Stomach (tissue), 9 donors: ENCODE results near the gene ASTN1. TPM values are rescaled to one million over a fixed set of nuclear protein-coding genes. Genes with fewer than 3 reads are reported as not detected.

Experiments
- DNase-seq, 2 donors: peaks; one replicate each; pipeline versions ENCODE4 v3.0.0 to v3.0.0-alpha.2; 2013 to 2019
- H3K27ac ChIP-seq, 5 donors: fragments of 200-600 bp in 4 of 5; sonication (generic) in 4 of 5; one replicate each; pipeline ENCODE4 v1.5.1; 2013 to 2019; ENCODE audit warnings: mild to moderate bottlenecking in 1 of 5, moderate library complexity in 1 of 5
- H3K27me3 ChIP-seq, 3 donors: fragments of 200-600 bp; sonication (generic); one replicate each; pipeline ENCODE4 v1.5.1; 2017 to 2019; ENCODE audit warnings: mixed run types in 1 of 3
- H3K36me3 ChIP-seq, 4 donors: fragments of 200-600 bp; sonication (generic); 1 replicate in 3 of 4; 2 replicates in 1 of 4; pipeline ENCODE4 v1.5.1; 2016 to 2019
- H3K4me1 ChIP-seq, 4 donors: fragments of 200-600 bp; sonication (generic); one replicate each; pipeline ENCODE4 v1.5.1; 2016 to 2019
- H3K4me3 ChIP-seq, 4 donors: fragments of 200-600 bp; sonication (generic) in 3 of 4; one replicate each; pipeline ENCODE4 v1.5.1; 2016 to 2019; ENCODE audit warnings: mild to moderate bottlenecking in 1 of 4
- H3K9me3 ChIP-seq, 4 donors: fragments of 200-600 bp; sonication (generic); one replicate each; pipeline ENCODE4 v1.5.1; 2016 to 2019
- CTCF ChIP-seq, 7 experiments: fragments of 450-650 bp in 4 of 7; fragments of 200-600 bp in 3 of 7; sonication (generic) in 3 of 7; IDR thresholded peaks; one replicate each; pipeline ENCODE4 v1.5.1; 2016 to 2019; ENCODE audit warnings: antibody characterized with exemption in 7 of 7, control low read depth in 2 of 7, mild to moderate bottlenecking in 1 of 7
- EP300 ChIP-seq: sonication (generic); formaldehyde crosslinking; IDR thresholded peaks from one replicate; pipeline ENCODE4 v1.6.1; 2017; ENCODE audit warnings: antibody characterized with exemption
- POLR2A ChIP-seq, 4 donors: fragments of 450-650 bp; IDR thresholded peaks; one replicate each; pipeline ENCODE4 v1.6.1; 2016; ENCODE audit warnings: antibody characterized with exemption in 4 of 4, control low read depth in 2 of 4, mild to moderate bottlenecking in 1 of 4, moderate library complexity in 1 of 4
- POLR2AphosphoS5 ChIP-seq, 3 donors: sonication (generic); formaldehyde crosslinking; IDR thresholded peaks; one replicate each; pipeline ENCODE4 v1.6.1; 2016; ENCODE audit warnings: antibody characterized with exemption in 3 of 3
- WGBS, 5 donors: extraction: QIAGEN DNeasy Blood & Tissue Kit in 3 of 5; methylation state at CpG; one replicate each; pipeline versions ENCODE4 v1.1.5 to v1.1.7; 2013 to 2018; 5-methylcytosine and 5-hydroxymethylcytosine counted together
- intact Hi-C: fragments of 100-400 bp; cut with DNase I; formaldehyde crosslinking; loops from one replicate; pipeline ENCODE4 v1.15.1; 2023; ENCODE audit warnings: low total_unique reads
- polyA plus RNA-seq, 3 donors: library from polyadenylated mRNA; stranded (reverse); fragments of 200-250 nt; gene quantifications; one replicate each; pipeline ENCODE4 v1.2.3, GENCODE V29; 2013
- total RNA-seq, 5 donors: library from RNA; depleted of rRNA; stranded (reverse); fragments of >200 nt; gene quantifications; one replicate each; pipeline versions ENCODE4 v1.1.0 to v1.2.3, GENCODE V29; 2014 to 2016
- donor health status: healthy with polysubstance abuse.
- donor health status: Bipolar disorder and iron deficiency.
- donor health status: healthy.

The ASTN1 gene
- total and polyA plus RNA-seq, 8 donors, result 0.13 to 2.4 (median 0.51) TPM; not detected in 4

GRCh38 chr1:177145106-177146070, 19.1 kb downstream of the ASTN1 start:
- Histone ChIP-seq H3K36me3 (no peaks in the 10 kb centered on the region), H3K27ac (no peak overlapping the region), H3K4me1 (no peaks in the 10 kb centered on the region), H3K4me3 (no peak overlapping the region), H3K9me3 (no peaks in the 10 kb centered on the region), H3K27me3 (no peaks in the 10 kb centered on the region)
- DNase-seq, result no peak
- intact Hi-C loops, result no loop called here
- 59 to 69% (median 66%) methylated on average over 3 of the region's 3 CpGs for WGBS, 5 donors
- no peak for TF ChIP-seq CTCF (IDR thresholded peaks at IDR 0.05)
- no peak for TF ChIP-seq POLR2AphosphoS5 (IDR thresholded peaks at IDR 0.05)
- no peak for TF ChIP-seq POLR2A (IDR thresholded peaks at IDR 0.05)
- TF ChIP-seq EP300, result no peak

GRCh38 chr1:177142791-177143271, 21.7 kb downstream of the ASTN1 start:
- H3K4me1 ChIP-seq, result no peaks in the 10 kb centered on the region
- no peak overlapping the region for H3K27ac ChIP-seq
- H3K36me3 ChIP-seq, result no peaks in the 10 kb centered on the region
- intact Hi-C loops, result no loop called here
- WGBS, 5 donors, result 62 to 87% (median 77%) methylated on average over 4 of the region's 4 CpGs
- no peak for DNase-seq
- no peak overlapping the region for H3K4me3 ChIP-seq
- H3K27me3 ChIP-seq, result no peaks in the 10 kb centered on the region
- TF ChIP-seq POLR2A (IDR thresholded peaks at IDR 0.05) (no peak), EP300 (no peak), POLR2AphosphoS5 (IDR thresholded peaks at IDR 0.05) (no peak), CTCF (IDR thresholded peaks at IDR 0.05) (no peak)
- no peaks in the 10 kb centered on the region for H3K9me3 ChIP-seq

DNA sequence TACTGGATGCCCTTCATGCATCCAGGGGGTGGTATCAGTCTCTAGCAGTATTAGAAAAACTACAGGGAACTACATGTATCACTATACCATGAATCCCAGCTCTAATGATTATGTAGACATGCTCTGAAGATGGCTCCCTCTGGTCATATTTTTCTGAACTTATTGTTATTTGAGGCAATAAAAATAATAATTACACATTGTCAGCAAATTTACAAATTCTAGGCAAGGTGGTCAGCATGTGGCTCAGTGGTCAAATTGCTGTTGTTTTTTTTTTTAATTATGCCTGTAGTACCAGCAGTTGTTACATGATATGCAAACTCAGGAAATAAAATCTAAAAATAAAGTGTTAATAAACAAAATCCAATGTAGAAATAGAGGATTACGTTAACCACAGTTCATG, 22.5 kb downstream of the ASTN1 start:
- no peaks in the 10 kb centered on the region for H3K9me3 ChIP-seq
- no peak overlapping the region for H3K27ac ChIP-seq
- H3K27me3 ChIP-seq, result no peaks in the 10 kb centered on the region
- intact Hi-C loops, result no loop called here
- H3K36me3 ChIP-seq, result no peaks in the 10 kb centered on the region
- no peak for TF ChIP-seq POLR2AphosphoS5 (IDR thresholded peaks at IDR 0.05)
- TF ChIP-seq POLR2A (IDR thresholded peaks at IDR 0.05), result no peak
- no peak for TF ChIP-seq EP300
- TF ChIP-seq CTCF (IDR thresholded peaks at IDR 0.05), result no peak
- 55 to 74% (median 69%) methylated on average over 1 of the region's 1 CpG for WGBS, 5 donors
- no peak for DNase-seq
- H3K4me3 ChIP-seq, result no peak overlapping the region
- H3K4me1 ChIP-seq, result no peaks in the 10 kb centered on the region

- intact Hi-C loops, result no loop called here
- TF ChIP-seq EP300, result no peak
- no peak for TF ChIP-seq POLR2A (IDR thresholded peaks at IDR 0.05)
- no peak for TF ChIP-seq CTCF (IDR thresholded peaks at IDR 0.05)
- TF ChIP-seq POLR2AphosphoS5 (IDR thresholded peaks at IDR 0.05), result no peak
Observed at GRCh38 chr1:177138347-177138746, 26.2 kb downstream of the ASTN1 start.

More at GRCh38 chr1:177138347-177138746, 26.2 kb downstream of the ASTN1 start:
- Histone ChIP-seq H3K27me3 (no peaks in the 10 kb centered on the region), H3K36me3 (no peaks in the 10 kb centered on the region), H3K4me1 (no peaks in the 10 kb centered on the region), H3K27ac (no peak overlapping the region), H3K4me3 (no peak overlapping the region), H3K9me3 (no peaks in the 10 kb centered on the region)
- WGBS, 5 donors, result 67 to 90% (median 86%) methylated on average over 4 of the region's 4 CpGs
- no peak for DNase-seq
